CD4-positive, alpha-beta T cell treated with Interleukin-15 for 4 hours (primary cell): Measurements from ENCODE around the gene MRPL33.

Experiments
- DNase-seq: peaks from one replicate; pipeline ENCODE4 v3.0.0-alpha.2; 2020; ENCODE audit warnings: low spot score

MRPL33 gene

GRCh38 chr2:27809761-27810241, 38.3 kb downstream of the MRPL33 start:
- DNase-seq: no peak

GRCh38 chr2:27810455-27810854, 38.9 kb downstream of the MRPL33 start:
- DNase-seq: no peak

GRCh38 chr2:27811768-27812167, 40.2 kb downstream of the MRPL33 start:
- DNase-seq: no peak

- no peak for DNase-seq
Measured at GRCh38 chr2:27814758-27815157, 43.2 kb downstream of the MRPL33 start.

GRCh38 chr2:27815860-27816438, 44.4 kb downstream of the MRPL33 start:
- DNase-seq: no peak

- DNase-seq: no peak
Measured at GRCh38 chr2:27822049-27822448, 50.5 kb downstream of the MRPL33 start.

GRCh38 chr2:27823135-27823534, 51.6 kb downstream of the MRPL33 start:
- no peak for DNase-seq

GRCh38 chr2:27823569-27823968, 52.0 kb downstream of the MRPL33 start:
- DNase-seq: no peak

GRCh38 chr2:27824401-27824800, 52.9 kb downstream of the MRPL33 start:
- DNase-seq: no peak

- no peak for DNase-seq
Measured at GRCh38 chr2:27828305-27828704, 56.8 kb downstream of the MRPL33 start.
